GM12878 (cell line): ENCODE results near the gene PARP15. TPM values are rescaled to one million over a fixed set of nuclear protein-coding genes. Genes with fewer than 3 reads are reported as not detected.
"Not testable (repeated sequence)": the region's sequence is repeated elsewhere in the genome, so short reads cannot be mapped to it uniquely, and the experiment has no call there.

Source experiments
- ATAC-seq: fragments of 200-7000 bp; cut with Tn5 transposase; 3 replicates; pipeline ENCODE4 v1.9.1; 2020; ENCODE audit warnings: mild to moderate bottlenecking, moderate library complexity
- BruUV-seq: library from RNA; stranded (reverse); fragments of 400-500 nt; replicated peaks from 2 replicates; lab custom pipeline; 2021; lab: Mats Ljungman, UMichigan
- CTCF ChIA-PET: fragments of 300-600 bp; sonication (Branson Sonifier 250); formaldehyde crosslinking; extraction: SDS; loops from one replicate; lab custom pipeline; 2021; ENCODE audit warnings: inconsistent platforms; lab: Yijun Ruan, JAX
- POLR2A ChIA-PET: fragments of 350-600 bp; formaldehyde crosslinking; extraction: SDS; loops from one replicate; lab custom pipeline; 2021; ENCODE audit warnings: inconsistent platforms; lab: Charles Lee
- RAD21 ChIA-PET: fragments of 300-600 bp; sonication (Branson Sonifier 250); formaldehyde crosslinking; loops from one replicate; lab custom pipeline; 2023; ENCODE audit warnings: antibody characterized with exemption; ENCODE audit not compliant: unreplicated experiment; lab: Charles Lee
- SMC1A ChIA-PET: fragments of 300-600 bp; sonication (Branson Sonifier 250); formaldehyde crosslinking; loops from one replicate; lab custom pipeline; 2023; ENCODE audit not compliant: unreplicated experiment, uncharacterized antibody; lab: Charles Lee
- DNase-seq: peaks from one replicate; pipeline ENCODE4 v3.0.0-alpha.2; 2011; ENCODE audit warnings: low read depth, low spot score
- FAIRE-seq: peaks from 3 replicates; lab custom pipeline; 2011; peaks lifted over from hg19 to GRCh38; lab: Jason Lieb, UNC
- H2AFZ ChIP-seq: 2 replicates; pipeline ENCODE4 v1.6.0; 2011; ENCODE audit warnings: low read depth, low read length, control low read depth; ENCODE audit not compliant: control insufficient read depth
- H3K27ac ChIP-seq: 2 replicates; pipeline ENCODE4 v1.5.1; 2011; ENCODE audit warnings: control low read depth; ENCODE audit not compliant: control insufficient read depth, insufficient read depth
- H3K27me3 ChIP-seq, 2 experiments: replicated peaks in 1 of 2; 2 replicates each; pipeline versions ENCODE4 v1.6.0 to v1.6.1; 2011; ENCODE audit warnings: low read length in 1 of 2; ENCODE audit not compliant: control insufficient read depth in 2 of 2, insufficient read depth in 2 of 2
- H3K36me3 ChIP-seq, 2 experiments: 2 replicates each; pipeline ENCODE4 v1.5.1; 2011; ENCODE audit warnings: low read length in 1 of 2; ENCODE audit not compliant: control insufficient read depth in 2 of 2, insufficient read depth in 2 of 2
- H3K4me1 ChIP-seq: 2 replicates; pipeline ENCODE4 v1.6.1; 2011; ENCODE audit warnings: mild to moderate bottlenecking, low read length, moderate library complexity, mixed read lengths; ENCODE audit not compliant: control insufficient read depth, insufficient read depth
- H3K4me2 ChIP-seq: 2 replicates; pipeline ENCODE4 v1.6.0; 2011; ENCODE audit warnings: control low read depth; ENCODE audit not compliant: control insufficient read depth, insufficient read depth
- H3K4me3 ChIP-seq: fragments of 200-600 bp; sonication (generic); 2 replicates; pipeline ENCODE4 v1.5.1; 2016
- H3K79me2 ChIP-seq: 2 replicates; pipeline ENCODE4 v1.6.0; 2011; ENCODE audit warnings: low read length; ENCODE audit not compliant: control insufficient read depth, insufficient read depth
- H3K9ac ChIP-seq: 2 replicates; pipeline ENCODE4 v1.8.0; 2011; ENCODE audit warnings: low read length, control low read depth, mixed read lengths; ENCODE audit not compliant: control insufficient read depth, insufficient read depth
- H3K9me3 ChIP-seq: replicated peaks from 3 replicates; pipeline ENCODE4 v1.5.1; 2011; ENCODE audit warnings: mild to moderate bottlenecking, low read length; ENCODE audit not compliant: control insufficient read depth, insufficient read depth
- H4K20me1 ChIP-seq: 2 replicates; pipeline ENCODE4 v1.6.0; 2011; ENCODE audit not compliant: control insufficient read depth, insufficient read depth
- BACH1 ChIP-seq: fragments of 450-650 bp; IDR thresholded peaks from 2 replicates; pipeline ENCODE4 v1.6.1; 2017; ENCODE audit warnings: mild to moderate bottlenecking, borderline replicate concordance
- CBX5 ChIP-seq: sonication (generic); IDR thresholded peaks from 2 replicates; pipeline ENCODE4 v1.6.1; 2016; ENCODE audit warnings: low read depth, moderate library complexity, mild to moderate bottlenecking, inconsistent platforms
- CREB1 ChIP-seq: IDR thresholded peaks from 2 replicates; pipeline ENCODE4 v1.6.1; 2012; ENCODE audit warnings: low read depth, mild to moderate bottlenecking, inconsistent platforms
- EP300 ChIP-seq, 2 experiments: fragments of 150-350 bp in 1 of 2; IDR thresholded peaks; 2 replicates each; pipeline ENCODE4 v1.6.1; 2011 to 2012; ENCODE audit warnings: low read depth in 2 of 2, low read length in 2 of 2, borderline replicate concordance in 1 of 2, improper control_type of control experiment in 1 of 2, inconsistent platforms in 1 of 2; ENCODE audit not compliant: control insufficient read depth in 1 of 2
- HDAC6 ChIP-seq: fragments of 200-600 bp; sonication (generic); IDR thresholded peaks from one replicate; pipeline ENCODE4 v1.8.0; 2017; ENCODE audit warnings: antibody characterized with exemption; ENCODE audit not compliant: unreplicated experiment
- MYB ChIP-seq: fragments of 150-350 bp; IDR thresholded peaks from 2 replicates; pipeline ENCODE4 v1.6.1; 2014; ENCODE audit warnings: mild to moderate bottlenecking, low read depth, low read length, borderline replicate concordance
- NFIC ChIP-seq: IDR thresholded peaks from 2 replicates; pipeline ENCODE4 v1.6.1; 2012; ENCODE audit warnings: low read depth, mild to moderate bottlenecking, inconsistent platforms, low read length, moderate library complexity
- RBBP5 ChIP-seq: fragments of 200-600 bp; sonication (generic); conservative IDR thresholded peaks from 2 replicates; pipeline ENCODE4 v1.6.1; 2016
- SUZ12 ChIP-seq: fragments of 200-600 bp; sonication (generic); IDR thresholded peaks from one replicate; pipeline ENCODE4 v1.6.1; 2018; ENCODE audit warnings: antibody characterized with exemption, mild to moderate bottlenecking; ENCODE audit not compliant: unreplicated experiment
- TCF12 ChIP-seq: IDR thresholded peaks from 2 replicates; pipeline ENCODE4 v1.6.1; 2011; ENCODE audit warnings: low read depth, mild to moderate bottlenecking, low read length
- ZBED1 ChIP-seq: IDR thresholded peaks from 2 replicates; pipeline ENCODE4 v1.6.1; 2016; ENCODE audit warnings: borderline replicate concordance
- ZNF217 ChIP-seq: fragments of 450-650 bp; IDR thresholded peaks from 2 replicates; pipeline ENCODE4 v1.6.1; 2017; ENCODE audit warnings: antibody characterized with exemption, mild to moderate bottlenecking
- WGBS: methylation state at CpG from one replicate; pipeline ENCODE4 v1.1.6; 2016; ENCODE audit warnings: low lambda C conversion rate; ENCODE audit not compliant: insufficient replicate concordance, insufficient coverage; ENCODE audit errors: missing lambda C conversion rate; 5-methylcytosine and 5-hydroxymethylcytosine counted together
- in situ Hi-C: fragments of 300-500 bp; cut with MboI; formaldehyde crosslinking; loops from 9 replicates; pipeline ENCODE4 v1.14.3; 2018; ENCODE audit warnings: mixed read lengths
- intact Hi-C: fragments of 100-400 bp; cut with micrococcal nuclease; formaldehyde crosslinking; loops from one replicate; pipeline ENCODE4 v1.14.2; 2022; ENCODE audit not compliant: unreplicated experiment
- polyA plus RNA-seq, 11 experiments: library from polyadenylated mRNA; depleted of rRNA in 4 of 11; unstranded in 6 of 11; stranded (reverse) in 5 of 11; fragments of >200 nt; fragmentation: Nextera tagmentation in 4 of 11; fragmentation: Illumina TruSeq in 1 of 11; extraction: Ambion mirVana in 4 of 11; extraction: Trizol in 1 of 11; gene quantifications; 1 replicate in 1 of 11; 2 replicates in 10 of 11; pipeline versions ENCODE4 v1.2.1 to v1.2.3, GENCODE V29; 2011 to 2016; ENCODE audit warnings: inconsistent platforms in 2 of 11, missing spikeins in 2 of 11, low read depth in 1 of 11
- total RNA-seq, 4 experiments: library from RNA; depleted of rRNA in 3 of 4; stranded (reverse); fragments of >200 nt in 3 of 4; fragmentation: Illumina TruSeq in 1 of 4; extraction: Trizol in 1 of 4; gene quantifications; 2 replicates each; pipeline versions ENCODE4 v1.2.1 to v1.2.3, GENCODE V29; 2013 to 2021
- TF ChIP-seq, protein P1 (sequence below): fragments of 450-650 bp; IDR thresholded peaks from 2 replicates; pipeline ENCODE4 v1.6.1; 2016; ENCODE audit warnings: mild to moderate bottlenecking

Gene PARP15
- total and polyA plus RNA-seq, 10 of the 15 experiments (the other 5 are each of a cell fraction or from before 2014, with no cell fraction given): 9.0 to 234 (median 36.3) TPM

DNA sequence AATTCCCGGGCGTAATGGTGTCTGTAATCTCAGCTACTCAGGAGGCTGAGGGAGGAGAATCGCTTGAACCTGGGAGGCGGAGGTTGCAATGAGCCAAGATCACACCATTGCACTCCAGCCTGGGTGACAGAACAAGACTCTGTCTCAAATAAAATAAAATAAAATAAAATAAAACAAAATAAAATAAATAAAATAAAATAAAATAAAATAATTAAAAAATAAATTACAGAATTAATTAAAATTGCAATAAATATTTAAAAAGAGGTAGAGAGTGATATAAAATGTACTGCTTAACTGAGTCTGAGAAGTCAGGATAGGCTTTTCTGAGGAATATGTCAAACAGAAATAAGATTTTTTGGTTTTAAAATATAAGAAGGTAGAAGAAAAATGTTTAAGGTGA lies 80.9 kb downstream of the PARP15 start:
- H3K36me3 ChIP-seq, H3K27ac ChIP-seq, in situ Hi-C loops, H3K9me3 ChIP-seq, RAD21 ChIA-PET, H3K4me3 ChIP-seq, FAIRE-seq, intact Hi-C loops, H3K4me1 ChIP-seq, POLR2A ChIA-PET, CTCF ChIA-PET, DNase-seq, H3K4me2 ChIP-seq, H2AFZ ChIP-seq, H3K9ac ChIP-seq, BruUV-seq, H3K27me3 ChIP-seq, ATAC-seq, H4K20me1 ChIP-seq, H3K79me2 ChIP-seq: not testable (repeated sequence)
- SMC1A ChIA-PET: interaction anchor here (1.0 kb wide), 1 partner anchor 24 kb away, joined by 4 read pairs; no protein-coding TSS in a partner anchor
- WGBS: 96% methylated on average over 4 of the region's 4 CpGs

DNA sequence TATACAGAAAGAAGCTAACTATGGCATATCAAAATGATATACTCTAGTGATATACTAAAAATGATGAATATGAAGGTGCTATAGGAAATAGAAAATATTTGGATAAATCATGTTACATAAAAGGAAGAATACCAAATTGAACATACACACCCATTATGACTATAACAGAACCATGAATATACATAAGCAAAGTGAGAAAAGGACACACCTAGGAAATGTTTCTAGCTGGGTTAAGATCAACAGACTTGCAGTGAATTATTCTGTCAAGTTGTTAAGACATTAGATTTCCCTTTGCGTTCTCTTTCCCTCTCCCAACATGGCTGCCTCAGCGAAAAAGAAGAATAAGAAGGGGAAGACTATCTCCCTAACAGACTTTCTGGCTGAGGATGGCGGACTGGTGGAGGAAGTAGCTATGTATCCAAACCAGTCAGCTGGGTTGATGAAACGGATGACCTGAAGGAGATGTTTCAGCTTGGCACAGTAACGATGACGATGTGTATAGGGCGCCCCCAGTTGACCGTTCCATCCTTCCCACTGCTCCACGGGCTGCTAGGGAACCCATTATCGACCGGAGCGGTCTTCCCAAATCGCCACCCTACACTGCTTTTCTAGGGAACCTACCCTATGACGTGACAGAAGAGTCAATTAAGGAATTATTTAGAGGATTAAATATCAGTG lies 83.0 kb downstream of the PARP15 start:
- POLR2A ChIA-PET: interaction anchor here (1.1 kb wide), 1 partner anchor 60 kb away, joined by 3 read pairs; no protein-coding TSS in a partner anchor
- no peak for ATAC-seq

More for the DNA sequence above, 83.0 kb downstream of the PARP15 start:
- Histone ChIP-seq H2AFZ (no peak overlapping the region), H3K4me2 (no peak overlapping the region), H3K9ac (no peak overlapping the region), H3K79me2 (no peaks in the 10 kb centered on the region), H3K4me1 (peaks cover 7% of the 10 kb centered on the region; the same call in 1 of the 2 replicates), H3K36me3 (no peaks in the 10 kb centered on the region), H3K27ac (no peak overlapping the region), H4K20me1 (no peaks in the 10 kb centered on the region), H3K27me3 (no peaks in the 10 kb centered on the region), H3K4me3 (no peak overlapping the region), H3K9me3 (peaks cover 6% of the 10 kb centered on the region; the same call in 2 of the 3 replicates)
- TF ChIP-seq ZNF217 (no peak), ZBED1 (no peak), EP300 (IDR thresholded peaks at IDR 0.05; ENCODE audit: borderline replicate concordance in 1 of 2, control insufficient read depth in 1 of 2, low read depth in 2 of 2, low read length in 2 of 2) (no peak), CBX5 (no peak), SUZ12 (no peak), RBBP5 (no peak), MYB (no peak), NFIC (no peak), HDAC6 (no peak), CREB1 (no peak), TCF12 (no peak), BACH1 (no peak)
- TF ChIP-seq, protein P1, sequence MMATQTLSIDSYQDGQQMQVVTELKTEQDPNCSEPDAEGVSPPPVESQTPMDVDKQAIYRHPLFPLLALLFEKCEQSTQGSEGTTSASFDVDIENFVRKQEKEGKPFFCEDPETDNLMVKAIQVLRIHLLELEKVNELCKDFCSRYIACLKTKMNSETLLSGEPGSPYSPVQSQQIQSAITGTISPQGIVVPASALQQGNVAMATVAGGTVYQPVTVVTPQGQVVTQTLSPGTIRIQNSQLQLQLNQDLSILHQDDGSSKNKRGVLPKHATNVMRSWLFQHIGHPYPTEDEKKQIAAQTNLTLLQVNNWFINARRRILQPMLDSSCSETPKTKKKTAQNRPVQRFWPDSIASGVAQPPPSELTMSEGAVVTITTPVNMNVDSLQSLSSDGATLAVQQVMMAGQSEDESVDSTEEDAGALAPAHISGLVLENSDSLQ: no peak
- no TSS peak for BruUV-seq
- 99% methylated on average over 14 of the region's 14 CpGs for WGBS
- FAIRE-seq: no peak
- in situ Hi-C loops (no loop called here), intact Hi-C loops (no loop called here)
- CTCF ChIA-PET: no interaction called here
- DNase-seq: no peak
- SMC1A ChIA-PET: interaction anchor here (0.7 to 1.9 kb wide), 7 partner anchors 9 to 84 kb away, joined by 3 to 9 read pairs (median 4); no protein-coding TSS in a partner anchor
- RAD21 ChIA-PET: interaction anchor here (0.9 kb wide), 2 partner anchors 14 to 33 kb away, joined by 3 to 4 read pairs; no protein-coding TSS in a partner anchor
